ENCODE measurements around the gene UBL4B.

GRCh38 chr1:110113551-110113950 lies 1.3 kb downstream of the UBL4B start:
- TF ChIP-seq YY1 (IDR thresholded peaks at IDR 0.05; ENCODE audit: insufficient read depth, insufficient read length) (no peak), ZNF274 (IDR thresholded peaks at IDR 0.05; ENCODE audit: low read depth, low read length) (no peak), SUZ12 (IDR thresholded peaks at IDR 0.05; ENCODE audit: extremely low read depth, insufficient read depth, insufficient read length) (no peak)

All from NT2/D1 (cell line).